Kidney tubule cell (primary cell): Measurements from ENCODE around the gene HPD.
"Not testable (repeated sequence)": the region's sequence is repeated elsewhere in the genome, so short reads cannot be mapped to it uniquely, and the experiment has no call there.

Experiments
- DNase-seq: peaks from one replicate; pipeline ENCODE4 v3.0.0-alpha.2; 2018; ENCODE audit warnings: low spot score

The HPD gene

GRCh38 chr12:121858662-121859572 lies at the start of gene HPD:
TSS of gene HPD (minus strand) at chr12:121858859. CDS start at chr12:121858823, 36 bp downstream.
- DNase-seq: peak; percentile 75

- no peak for DNase-seq
Observed at GRCh38 chr12:121905746-121906145, 47.1 kb upstream of the HPD start.

- DNase-seq: no peak
Observed at GRCh38 chr12:121903202-121903601, 44.5 kb upstream of the HPD start.

- no peak for DNase-seq
Observed at GRCh38 chr12:121899590-121899989, 40.9 kb upstream of the HPD start.

GRCh38 chr12:121898287-121898686 lies 39.6 kb upstream of the HPD start:
- DNase-seq: no peak

- DNase-seq: peak; percentile 38
Observed at GRCh38 chr12:121894633-121895032, 36.0 kb upstream of the HPD start.

GRCh38 chr12:121893961-121894460 lies 35.4 kb upstream of the HPD start:
- peak; percentile 68 for DNase-seq

- no peak for DNase-seq
Observed at GRCh38 chr12:121892673-121893561, 34.3 kb upstream of the HPD start.

- DNase-seq: not testable (repeated sequence)
Observed at GRCh38 chr12:121889661-121890060, 31.0 kb upstream of the HPD start.

GRCh38 chr12:121889274-121889624 lies 30.6 kb upstream of the HPD start:
- DNase-seq: no peak

- peak; percentile 98 for DNase-seq
Observed at GRCh38 chr12:121888478-121889273, 30.0 kb upstream of the HPD start, which contains the start of gene PSMD9. TSS of gene PSMD9 (plus strand) at chr12:121888790. CDS start at chr12:121888857, 67 bp downstream.

- DNase-seq: no peak
Observed at GRCh38 chr12:121888083-121888477, 29.4 kb upstream of the HPD start.

- DNase-seq: not testable (repeated sequence)
Observed at GRCh38 chr12:121885129-121885528, 26.5 kb upstream of the HPD start.

- DNase-seq: no peak
Observed at GRCh38 chr12:121883315-121883660, 24.6 kb upstream of the HPD start.

- DNase-seq: not testable (repeated sequence)
Observed at GRCh38 chr12:121876080-121876447, 17.4 kb upstream of the HPD start.

GRCh38 chr12:121875582-121875981 lies 16.9 kb upstream of the HPD start:
- no peak for DNase-seq

GRCh38 chr12:121874071-121874470 lies 15.4 kb upstream of the HPD start:
- no peak for DNase-seq

- DNase-seq: no peak
Observed at GRCh38 chr12:121873216-121873569, 14.5 kb upstream of the HPD start.

GRCh38 chr12:121872546-121873215 lies 14.0 kb upstream of the HPD start:
- DNase-seq: peak; percentile 47

- DNase-seq: no peak
Observed at GRCh38 chr12:121871467-121871866, 12.8 kb upstream of the HPD start.

- DNase-seq: not testable (repeated sequence)
Observed at GRCh38 chr12:121869229-121869628, 10.6 kb upstream of the HPD start.
